ENCODE results near the gene APLN.

APLN gene

GRCh38 chrX:129667412-129667811 lies 12.7 kb upstream of the APLN start:
- no peak for TF ChIP-seq CTCF (IDR thresholded peaks at IDR 0.05; ENCODE audit: low read depth, low read length, missing control alignments)
- no peak for DNase-seq (ENCODE audit: low read depth)
- in situ Hi-C loops (cut with HindIII; ENCODE audit: low sequenced_read_pairs), result no loop called here
- H3K4me3 ChIP-seq (ENCODE audit: low read depth, low read length), result no peak overlapping the region

- DNase-seq (ENCODE audit: low read depth), result peak; percentile 46
- in situ Hi-C loops (cut with HindIII; ENCODE audit: low sequenced_read_pairs), result no loop called here
- TF ChIP-seq CTCF (IDR thresholded peaks at IDR 0.05; ENCODE audit: low read depth, low read length, missing control alignments), result no peak
- H3K4me3 ChIP-seq (ENCODE audit: low read depth, low read length), result no peak overlapping the region
These were observed 11.3 kb upstream of the APLN start for GRCh38 chrX:129665916-129666644.

- no peak for DNase-seq (ENCODE audit: low read depth)
- TF ChIP-seq CTCF (IDR thresholded peaks at IDR 0.05; ENCODE audit: low read depth, low read length, missing control alignments), result no peak
- in situ Hi-C loops (cut with HindIII; ENCODE audit: low sequenced_read_pairs), result no loop called here
These were observed 8.4 kb upstream of the APLN start for GRCh38 chrX:129663171-129663570.

GRCh38 chrX:129661369-129661768 lies 6.6 kb upstream of the APLN start:
- DNase-seq (ENCODE audit: low read depth), result no peak
- no peak for TF ChIP-seq CTCF (IDR thresholded peaks at IDR 0.05; ENCODE audit: low read depth, low read length, missing control alignments)
- H3K4me3 ChIP-seq (ENCODE audit: low read depth, low read length), result no peak overlapping the region
- in situ Hi-C loops (cut with HindIII; ENCODE audit: low sequenced_read_pairs), result no loop called here

More at GRCh38 chrX:129663171-129663570, 8.4 kb upstream of the APLN start:
- no peak overlapping the region for H3K4me3 ChIP-seq (ENCODE audit: low read depth, low read length)

GRCh38 chrX:129659861-129660260 lies 5.1 kb upstream of the APLN start:
- in situ Hi-C loops (cut with HindIII; ENCODE audit: low sequenced_read_pairs), result no loop called here
- DNase-seq (ENCODE audit: low read depth), result no peak
- no peak overlapping the region for H3K4me3 ChIP-seq (ENCODE audit: low read depth, low read length)
- TF ChIP-seq CTCF (IDR thresholded peaks at IDR 0.05; ENCODE audit: low read depth, low read length, missing control alignments), result no peak

GRCh38 chrX:129659141-129659540 lies 4.4 kb upstream of the APLN start:
- H3K4me3 ChIP-seq (ENCODE audit: low read depth, low read length), result no peak overlapping the region
- no peak for DNase-seq (ENCODE audit: low read depth)
- no peak for TF ChIP-seq CTCF (IDR thresholded peaks at IDR 0.05; ENCODE audit: low read depth, low read length, missing control alignments)
- in situ Hi-C loops (cut with HindIII; ENCODE audit: low sequenced_read_pairs), result no loop called here
